WTC11 (cell line): ENCODE results near the gene CCDC34. TPM values are rescaled to one million over a fixed set of nuclear protein-coding genes. Genes with fewer than 3 reads are reported as not detected.

Experiments used
- ATAC-seq: fragments of 200-7000 bp; cut with Tn5 transposase; 2 replicates; pipeline ENCODE4 v1.10.0; 2021; ENCODE audit warnings: mild to moderate bottlenecking, moderate library complexity
- CTCF ChIA-PET: fragments of 300-600 bp; sonication (Branson Sonifier 250); formaldehyde crosslinking; loops from one replicate; lab custom pipeline; 2021; ENCODE audit warnings: antibody characterized with exemption; lab: Charles Lee
- POLR2A ChIA-PET: fragments of 350-600 bp; sonication (Branson Sonifier 250); formaldehyde crosslinking; loops from one replicate; lab custom pipeline; 2021; ENCODE audit warnings: antibody characterized with exemption; lab: Charles Lee
- DNase-seq: peaks from one replicate; pipeline ENCODE4 v3.0.0; 2021; ENCODE audit warnings: low spot score
- H3K27ac Mint-ChIP-seq: 2 replicates; pipeline ENCODE4 v1.8.0; 2021; ENCODE audit warnings: mixed read lengths
- H3K27me3 Mint-ChIP-seq: 2 replicates; pipeline ENCODE4 v1.8.0; 2021; ENCODE audit warnings: low read depth, mild to moderate bottlenecking, moderate library complexity, mixed read lengths
- H3K36me3 Mint-ChIP-seq: 2 replicates; pipeline ENCODE4 v1.8.0; 2021; ENCODE audit warnings: mixed read lengths
- H3K4me1 Mint-ChIP-seq: 2 replicates; pipeline ENCODE4 v1.8.0; 2022; ENCODE audit warnings: mixed read lengths
- H3K4me3 Mint-ChIP-seq: 2 replicates; pipeline ENCODE4 v1.8.0; 2021; ENCODE audit warnings: mild to moderate bottlenecking, moderate library complexity, mixed read lengths
- H3K9me3 Mint-ChIP-seq: 2 replicates; pipeline ENCODE4 v1.8.0; 2021; ENCODE audit warnings: mixed read lengths
- AR ChIP-seq: fragments of 250-450 bp; sonication (Bioruptor Pico); IDR thresholded peaks from 2 replicates; pipeline ENCODE4 v1.9.0; 2021; ENCODE audit warnings: mild to moderate bottlenecking
- ERG ChIP-seq: fragments of 250-450 bp; sonication (Bioruptor Pico); IDR thresholded peaks from 2 replicates; pipeline ENCODE4 v1.8.0; 2021; ENCODE audit warnings: mild to moderate bottlenecking
- ETV6 ChIP-seq: sonication (generic); formaldehyde crosslinking; IDR thresholded peaks from 2 replicates; pipeline ENCODE4 v1.8.1; 2022; ENCODE audit warnings: mild to moderate bottlenecking, missing genetic modification reagents
- FOXJ3 ChIP-seq: sonication (generic); formaldehyde crosslinking; IDR thresholded peaks from 2 replicates; pipeline ENCODE4 v1.9.0; 2021; ENCODE audit warnings: missing genetic modification reagents, mild to moderate bottlenecking, borderline replicate concordance
- GRHL2 ChIP-seq: fragments of 250-450 bp; sonication (Bioruptor Pico); IDR thresholded peaks from 2 replicates; pipeline ENCODE4 v1.8.0; 2022; ENCODE audit warnings: mild to moderate bottlenecking, moderate library complexity; ENCODE audit not compliant: insufficient replicate concordance, severe bottlenecking
- JAZF1 ChIP-seq: fragments of 250-450 bp; sonication (Bioruptor Pico); IDR thresholded peaks from 2 replicates; pipeline ENCODE4 v1.9.0; 2021; ENCODE audit warnings: moderate library complexity, mild to moderate bottlenecking, inconsistent platforms
- PRDM15 ChIP-seq: sonication (generic); formaldehyde crosslinking; IDR thresholded peaks from 2 replicates; pipeline ENCODE4 v1.8.0; 2022; ENCODE audit warnings: missing genetic modification reagents
- SOX15 ChIP-seq: fragments of 250-450 bp; sonication (Bioruptor Pico); IDR thresholded peaks from 2 replicates; pipeline ENCODE4 v1.9.0; 2021; ENCODE audit warnings: mild to moderate bottlenecking
- TEAD4 ChIP-seq: sonication (generic); formaldehyde crosslinking; IDR thresholded peaks from 2 replicates; pipeline ENCODE4 v1.8.0; 2022; ENCODE audit warnings: mild to moderate bottlenecking, missing genetic modification reagents
- ZNF121 ChIP-seq: sonication (generic); formaldehyde crosslinking; IDR thresholded peaks from 2 replicates; pipeline ENCODE4 v1.8.0; 2023; ENCODE audit warnings: missing genetic modification reagents
- ZNF281 ChIP-seq: sonication (generic); formaldehyde crosslinking; IDR thresholded peaks from 2 replicates; pipeline ENCODE4 v1.8.0; 2023; ENCODE audit warnings: mild to moderate bottlenecking, missing genetic modification reagents
- ZNF425 ChIP-seq: fragments of 250-450 bp; sonication (Bioruptor Pico); conservative IDR thresholded peaks from 2 replicates; pipeline ENCODE4 v1.9.0; 2021; ENCODE audit warnings: mild to moderate bottlenecking
- total RNA-seq: library from RNA; stranded (reverse); gene quantifications from 3 replicates; pipeline ENCODE4 v1.2.3, GENCODE V29; 2021

The CCDC34 gene
- total RNA-seq, 1 experiment from 2014 or later = 23.7 TPM

- H3K27ac Mint-ChIP-seq = no peak overlapping the region
- DNase-seq = no peak
- no peak for TF ChIP-seq ZNF425 (CRISPR knock-in tag)
- TF ChIP-seq ZNF121 (CRISPR knock-in tag) = no peak
- TF ChIP-seq SOX15 (CRISPR knock-in tag) = no peak
- no peak for TF ChIP-seq TEAD4 (CRISPR knock-in tag)
- no peak for TF ChIP-seq AR
- TF ChIP-seq PRDM15 = no peak
- TF ChIP-seq JAZF1 (CRISPR knock-in tag) = no peak
- TF ChIP-seq FOXJ3 = no peak
- TF ChIP-seq GRHL2 = no peak
- TF ChIP-seq ETV6 (CRISPR knock-in tag) = no peak
- TF ChIP-seq, all 79 proteins: peak for 0
- POLR2A ChIA-PET = no interaction called here
- peak; percentile 67 for ATAC-seq
- Mint-ChIP-seq H3K27me3 (peaks cover 2% of the 10 kb centered on the region; the same call in 1 of the 2 replicates), H3K9me3 (peaks cover 19% of the 10 kb centered on the region), H3K36me3 (peaks cover 20% of the 10 kb centered on the region), H3K4me3 (no peak overlapping the region), H3K4me1 (peaks cover 10% of the 10 kb centered on the region)
- CTCF ChIA-PET = no interaction called here
Measured at GRCh38 chr11:27317751-27318150, 45.3 kb downstream of the CCDC34 start.

GRCh38 chr11:27315836-27316235 lies 47.2 kb downstream of the CCDC34 start:
- POLR2A ChIA-PET = no interaction called here

More at GRCh38 chr11:27315836-27316235, 47.2 kb downstream of the CCDC34 start:
- no peaks in the 10 kb centered on the region; the same call in 1 of the 2 replicates for H3K27me3 Mint-ChIP-seq
- H3K36me3 Mint-ChIP-seq = peaks cover 4% of the 10 kb centered on the region
- TF ChIP-seq ZNF281 (CRISPR knock-in tag) (no peak), ERG (CRISPR knock-in tag) (no peak)
- CTCF ChIA-PET = interaction anchor here (0.8 to 2.3 kb wide), 2 partner anchors 19 to 229 kb away, joined by 3 to 14 read pairs; no protein-coding TSS in a partner anchor
- no peak overlapping the region for H3K27ac Mint-ChIP-seq
- no peak overlapping the region for H3K4me3 Mint-ChIP-seq
- H3K4me1 Mint-ChIP-seq = peaks cover 12% of the 10 kb centered on the region
- ATAC-seq (no peak), DNase-seq (no peak)
- H3K9me3 Mint-ChIP-seq = peaks cover 4% of the 10 kb centered on the region
